H1 (cell line): ENCODE results near the gene FHL5. TPM values are rescaled to one million over a fixed set of nuclear protein-coding genes. Genes with fewer than 3 reads are reported as not detected.

Experiments
- CEBPB ChIP-seq: IDR thresholded peaks from 2 replicates; pipeline ENCODE4 v1.6.1; 2012; ENCODE audit warnings: low read depth, low read length
- GABPA ChIP-seq: IDR thresholded peaks from 2 replicates; pipeline ENCODE4 v1.6.1; 2011; ENCODE audit warnings: mild to moderate bottlenecking, low read length, moderate library complexity, borderline replicate concordance; ENCODE audit not compliant: insufficient read depth
- GTF2F1 ChIP-seq: IDR thresholded peaks from 2 replicates; pipeline ENCODE4 v1.6.1; 2012; ENCODE audit warnings: low read depth, low read length, improper control_type of control experiment, borderline replicate concordance
- HDAC6 ChIP-seq: IDR thresholded peaks from one replicate; pipeline ENCODE4 v1.7.1; 2012; ENCODE audit warnings: low read depth, mild to moderate bottlenecking, inconsistent platforms, low read length, moderate library complexity
- MAX ChIP-seq: IDR thresholded peaks from 2 replicates; pipeline ENCODE4 v1.6.1; 2012; ENCODE audit warnings: inconsistent platforms
- NANOG ChIP-seq: IDR thresholded peaks from 2 replicates; pipeline ENCODE4 v1.6.1; 2011; ENCODE audit warnings: low read length, low read depth, mild to moderate bottlenecking, inconsistent platforms; ENCODE audit not compliant: insufficient read depth, poor library complexity, severe bottlenecking
- SIN3A ChIP-seq, 2 experiments: IDR thresholded peaks in 1 of 2; conservative IDR thresholded peaks in 1 of 2; 2 replicates each; pipeline ENCODE4 v1.6.1; 2011 to 2012; ENCODE audit warnings: low read length in 2 of 2, improper control_type of control experiment in 1 of 2, low read depth in 1 of 2, mild to moderate bottlenecking in 1 of 2
- SIRT6 ChIP-seq: IDR thresholded peaks from one replicate; pipeline ENCODE4 v1.7.1; 2012; ENCODE audit warnings: low read length, inconsistent platforms
- SIX5 ChIP-seq: IDR thresholded peaks from 2 replicates; pipeline ENCODE4 v1.6.1; 2011; ENCODE audit warnings: mild to moderate bottlenecking, low read depth, low read length
- polyA plus RNA-seq, 7 experiments: library from polyadenylated mRNA; depleted of rRNA in 3 of 7; stranded (reverse) in 5 of 7; unstranded in 2 of 7; fragments of >200 nt in 5 of 7; fragments of 200-250 nt in 2 of 7; gene quantifications; 1 replicate in 5 of 7; 2 replicates in 1 of 7; 4 replicates in 1 of 7; pipeline versions ENCODE4 v1.2.1 to v1.2.3, GENCODE V29; 2011 to 2013; ENCODE audit warnings: missing spikeins in 2 of 7, mixed read lengths in 2 of 7
- total RNA-seq: library from RNA; stranded (reverse); fragmentation: NEBNext Ultra II Directional; extraction: Animal tissue kit (Norgen Biotek cat#: 25700); gene quantifications from 2 replicates; pipeline ENCODE4 v1.2.1, GENCODE V29; 2021

FHL5 gene
- total and polyA plus RNA-seq, 2 of the 8 experiments (the other 6 are each of a cell fraction or from before 2014, with no cell fraction given) = not detected

DNA sequence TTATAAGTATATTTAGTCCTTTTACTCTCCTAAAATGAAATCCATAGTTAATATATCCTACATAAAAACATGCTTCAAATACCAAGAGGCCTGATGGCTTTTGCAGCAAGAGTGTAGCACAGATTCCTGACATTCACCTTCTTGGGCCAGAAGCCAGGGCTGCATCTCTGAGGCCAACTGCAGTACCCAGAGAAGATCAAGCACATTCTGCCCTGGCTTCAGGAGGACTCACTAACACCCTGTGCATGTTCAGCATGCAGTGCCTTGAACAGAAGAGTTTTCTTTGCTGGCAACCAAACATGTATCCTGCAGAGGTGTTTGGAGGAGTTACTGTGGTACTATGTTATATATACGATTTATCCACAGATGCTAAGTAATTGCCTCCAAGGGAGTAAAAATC, 90.3 kb downstream of the FHL5 start (continued):
- TF ChIP-seq GABPA (no peak), NANOG (no peak), CEBPB (no peak), SIRT6 (no peak), HDAC6 (no peak), SIX5 (no peak), SIN3A (conservative IDR thresholded peaks at IDR 0.05 in 1 of 2, IDR thresholded peaks at IDR 0.05 in 1 of 2; ENCODE audit: low read depth in 1 of 2, low read length in 2 of 2) (no peak), MAX (no peak), GTF2F1 (no peak)
